ENCODE data around the gene UBE2J1.

GRCh38 chr6:89392823-89393222 is 40.3 kb upstream of the UBE2J1 start:
- TF ChIP-seq, protein P1, sequence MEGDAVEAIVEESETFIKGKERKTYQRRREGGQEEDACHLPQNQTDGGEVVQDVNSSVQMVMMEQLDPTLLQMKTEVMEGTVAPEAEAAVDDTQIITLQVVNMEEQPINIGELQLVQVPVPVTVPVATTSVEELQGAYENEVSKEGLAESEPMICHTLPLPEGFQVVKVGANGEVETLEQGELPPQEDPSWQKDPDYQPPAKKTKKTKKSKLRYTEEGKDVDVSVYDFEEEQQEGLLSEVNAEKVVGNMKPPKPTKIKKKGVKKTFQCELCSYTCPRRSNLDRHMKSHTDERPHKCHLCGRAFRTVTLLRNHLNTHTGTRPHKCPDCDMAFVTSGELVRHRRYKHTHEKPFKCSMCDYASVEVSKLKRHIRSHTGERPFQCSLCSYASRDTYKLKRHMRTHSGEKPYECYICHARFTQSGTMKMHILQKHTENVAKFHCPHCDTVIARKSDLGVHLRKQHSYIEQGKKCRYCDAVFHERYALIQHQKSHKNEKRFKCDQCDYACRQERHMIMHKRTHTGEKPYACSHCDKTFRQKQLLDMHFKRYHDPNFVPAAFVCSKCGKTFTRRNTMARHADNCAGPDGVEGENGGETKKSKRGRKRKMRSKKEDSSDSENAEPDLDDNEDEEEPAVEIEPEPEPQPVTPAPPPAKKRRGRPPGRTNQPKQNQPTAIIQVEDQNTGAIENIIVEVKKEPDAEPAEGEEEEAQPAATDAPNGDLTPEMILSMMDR (IDR thresholded peaks at IDR 0.05), result no peak
- no peak for TF ChIP-seq POLR2A (IDR thresholded peaks at IDR 0.05)

Measured in heart left ventricle (tissue), 13 donors.